AG10803 (cell line): ENCODE results near the gene HDAC11.

Experiments used
- DNase-seq: peaks from one replicate; pipeline ENCODE4 v3.0.0; 2010; ENCODE audit warnings: low read depth
- H3K4me3 ChIP-seq: 2 replicates; pipeline ENCODE4 v1.5.1; 2011; ENCODE audit warnings: mild to moderate bottlenecking, low read length, control low read depth
- CTCF ChIP-seq: conservative IDR thresholded peaks from 2 replicates; pipeline ENCODE4 v1.5.1; 2011; ENCODE audit warnings: mild to moderate bottlenecking, low read length, control low read depth, inconsistent platforms

Gene HDAC11

GRCh38 chr3:13487403-13487802 lies 7.3 kb downstream of the HDAC11 start:
- H3K4me3 ChIP-seq = no peak overlapping the region
- DNase-seq = no peak
- TF ChIP-seq CTCF = no peak

- DNase-seq = no peak
- H3K4me3 ChIP-seq = no peak overlapping the region
- no peak for TF ChIP-seq CTCF
Observed at GRCh38 chr3:13491206-13491974, 11.3 kb downstream of the HDAC11 start.

GRCh38 chr3:13492048-13492447 lies 11.9 kb downstream of the HDAC11 start:
- no peak for DNase-seq
- TF ChIP-seq CTCF = no peak
- H3K4me3 ChIP-seq = no peak overlapping the region

- no peak overlapping the region for H3K4me3 ChIP-seq
- DNase-seq = no peak
- TF ChIP-seq CTCF = no peak
Observed at GRCh38 chr3:13492976-13493866, 13.1 kb downstream of the HDAC11 start.

- no peak for TF ChIP-seq CTCF
- DNase-seq = no peak
- no peak overlapping the region for H3K4me3 ChIP-seq
Observed at GRCh38 chr3:13493867-13494441, 13.8 kb downstream of the HDAC11 start.

- TF ChIP-seq CTCF = peak; percentile 66
- no peak overlapping the region for H3K4me3 ChIP-seq
- peak; percentile 36 for DNase-seq
Observed at GRCh38 chr3:13494463-13495350, 14.6 kb downstream of the HDAC11 start.
